SKM-1 (cell line): Measurements from ENCODE around the gene REV1.
"Not testable (repeated sequence)": the region's sequence is repeated elsewhere in the genome, so short reads cannot be mapped to it uniquely, and the experiment has no call there.

Source experiments
- DNase-seq: peaks from one replicate; lab custom pipeline; 2025; ENCODE audit not compliant: unreplicated experiment; lab: John Stamatoyannopoulos, UW

REV1 gene

DNA sequence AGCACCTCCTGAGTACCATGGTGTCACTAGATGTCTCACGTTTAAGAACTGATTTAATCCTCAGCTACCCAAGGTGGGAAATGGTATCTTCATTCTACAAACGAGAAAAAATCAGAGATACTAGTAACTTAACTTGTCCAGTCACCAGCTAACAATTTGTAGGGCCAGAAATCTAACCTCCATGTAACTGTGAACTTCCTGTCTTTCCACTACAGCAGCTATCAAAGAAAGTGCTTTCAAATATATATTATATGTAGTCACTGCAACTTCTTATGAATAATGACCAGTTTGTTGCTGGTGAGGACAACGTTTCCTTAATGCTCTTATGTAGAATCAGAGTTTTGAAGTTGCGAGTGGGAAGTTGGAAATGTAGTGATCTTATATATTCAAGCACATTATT is 1.9 kb downstream of the REV1 start:
- no peak for DNase-seq

DNA sequence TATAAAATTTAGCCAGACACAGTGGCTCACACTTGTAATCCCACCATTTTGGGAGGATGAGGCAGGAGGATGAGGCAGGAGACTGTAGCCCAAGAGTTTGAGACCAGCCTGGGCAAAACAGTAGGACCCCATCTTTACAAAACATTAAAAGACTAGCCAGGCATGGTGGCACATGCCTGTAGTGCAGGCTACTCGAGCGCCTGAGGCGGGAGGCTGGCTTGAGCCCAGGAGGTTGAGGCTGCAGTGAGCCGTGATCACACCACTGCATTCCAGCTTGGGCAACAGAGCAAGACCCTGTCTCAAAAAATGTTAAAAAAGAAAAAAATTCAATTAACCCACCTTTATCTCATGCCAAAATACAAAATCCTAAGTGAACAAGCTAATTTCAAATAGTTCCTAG is 4.0 kb downstream of the REV1 start:
- DNase-seq: no peak

DNA sequence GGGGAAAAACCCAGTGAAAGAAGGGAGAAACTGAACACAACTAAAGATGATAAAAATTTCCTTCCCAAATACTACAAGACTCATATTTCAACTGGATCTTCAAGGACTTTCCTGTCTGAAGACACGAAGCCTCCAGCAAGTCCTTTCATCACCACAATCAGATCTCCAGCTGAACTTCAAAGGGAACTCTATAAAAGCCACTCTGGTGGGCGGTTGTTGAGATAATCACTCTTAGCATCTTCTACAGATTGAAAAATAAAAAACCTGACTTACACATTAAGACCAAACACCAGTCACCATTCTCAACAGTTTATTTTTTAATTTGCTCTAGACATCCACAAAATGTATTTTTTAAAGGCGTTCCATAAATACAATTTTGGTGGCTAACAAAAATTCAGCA is 4.4 kb downstream of the REV1 start:
- no peak for DNase-seq

DNA sequence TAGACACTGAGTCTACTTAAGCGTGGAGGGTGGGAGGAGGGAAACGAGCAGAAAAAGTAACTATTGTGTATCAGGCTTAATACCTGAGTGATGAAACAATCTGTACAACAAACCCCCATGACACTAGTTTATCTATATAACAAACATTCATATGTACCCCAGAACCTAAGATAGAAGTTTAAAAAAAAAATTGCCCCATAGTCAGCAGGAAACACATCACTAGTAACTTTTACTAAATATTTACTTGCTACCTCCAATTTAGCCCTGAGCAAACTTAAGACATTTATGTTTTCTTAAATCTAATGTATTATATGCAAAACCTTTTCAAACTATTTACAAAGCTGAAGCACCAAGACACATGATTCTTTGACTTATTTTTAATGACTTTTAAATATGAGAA is 5.6 kb downstream of the REV1 start:
- no peak for DNase-seq

DNA sequence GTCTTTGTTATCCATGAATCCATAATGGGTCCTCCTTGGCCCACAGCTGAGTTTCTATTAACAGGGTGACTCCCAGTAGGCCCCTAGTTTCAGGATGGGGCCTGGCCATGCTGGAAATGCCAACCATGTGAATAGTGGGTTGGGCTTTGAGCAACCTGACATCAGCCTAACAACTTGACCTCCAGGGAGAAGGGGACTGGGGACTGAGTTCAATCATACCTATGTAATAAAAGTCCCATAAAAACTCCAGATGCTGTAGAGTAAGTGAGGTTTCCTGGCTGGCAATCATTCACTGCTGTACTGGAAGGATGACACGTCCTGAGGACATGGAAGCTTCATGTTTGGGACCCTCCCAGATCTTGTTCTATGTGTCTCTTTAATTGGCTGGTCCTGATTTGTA is 7.9 kb downstream of the REV1 start:
- DNase-seq: no peak

DNA sequence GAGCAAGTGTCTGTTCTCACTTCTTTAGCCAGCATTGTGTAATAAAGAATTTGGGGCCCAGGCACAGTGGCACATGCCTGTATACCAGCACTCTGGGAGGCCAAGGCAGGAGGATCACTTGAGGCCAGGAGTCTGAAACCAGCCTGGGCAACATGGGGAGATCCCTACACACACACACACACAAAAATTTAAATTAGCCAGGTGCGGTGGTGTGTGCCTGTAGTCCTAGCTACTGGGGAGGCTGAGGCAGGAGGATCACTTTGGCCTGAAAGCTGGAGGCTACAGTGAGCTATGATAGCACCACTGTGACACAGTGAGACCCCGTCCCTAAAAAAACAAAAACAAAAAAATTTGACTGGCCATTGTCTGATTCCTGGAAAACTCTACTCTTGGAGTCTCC is 8.3 kb downstream of the REV1 start:
- DNase-seq: no peak

DNA sequence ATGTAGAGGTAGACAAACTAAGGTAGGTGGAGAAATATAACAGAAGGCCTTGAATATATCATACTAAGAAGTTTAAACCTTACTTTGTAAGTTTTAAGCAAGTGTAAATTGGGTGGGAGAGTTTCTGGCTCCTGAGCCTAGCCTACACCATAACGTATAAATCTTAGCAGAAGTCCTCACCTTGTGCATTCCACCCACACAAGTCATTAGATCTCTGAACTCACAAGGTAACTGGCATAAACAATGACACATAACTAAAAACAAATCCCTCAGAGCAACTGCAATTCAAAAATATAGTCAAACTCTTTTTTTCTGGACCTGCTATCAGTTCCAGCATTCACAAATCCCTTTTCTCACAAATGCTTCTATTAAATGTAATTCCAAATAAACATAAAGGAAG is 9.4 kb downstream of the REV1 start:
- no peak for DNase-seq

DNA sequence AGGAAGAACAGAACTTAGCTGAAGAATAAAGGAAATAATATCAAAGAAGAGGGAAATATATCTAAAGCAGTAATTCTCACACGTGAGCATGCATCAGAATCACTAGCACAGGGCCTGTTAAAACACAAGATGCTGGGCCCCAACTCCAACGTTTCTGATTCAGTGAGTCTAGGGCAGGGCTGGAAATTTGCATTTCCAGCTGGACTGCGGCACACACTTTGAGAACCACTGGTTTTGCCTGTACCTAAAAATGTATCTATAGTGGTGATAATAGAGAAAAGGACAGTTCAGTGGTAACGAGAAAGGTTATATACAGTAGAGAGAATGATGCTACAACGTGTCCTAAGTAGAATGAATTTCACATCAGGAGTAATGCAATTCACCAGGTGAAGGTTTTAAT is 11.2 kb downstream of the REV1 start:
- no peak for DNase-seq

DNA sequence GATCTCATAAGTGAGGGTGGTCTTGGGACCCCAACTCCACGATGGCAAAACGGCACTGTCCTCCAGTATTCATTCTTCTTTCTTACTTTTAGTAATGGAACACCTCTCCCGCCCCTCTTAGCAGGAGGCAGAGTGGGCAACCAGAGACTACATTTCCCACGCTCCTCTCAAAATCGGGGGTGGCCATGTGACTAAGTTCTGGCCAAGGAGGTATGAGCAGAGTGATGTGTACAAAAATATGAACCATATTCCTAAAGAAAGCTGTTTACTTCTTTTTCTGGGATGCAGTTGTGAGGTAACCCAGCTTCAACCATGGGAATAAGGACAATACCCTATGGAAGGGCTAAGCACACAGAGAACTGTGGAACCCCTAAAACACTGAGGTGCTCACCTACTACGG is 12.8 kb downstream of the REV1 start:
- no peak for DNase-seq

DNA sequence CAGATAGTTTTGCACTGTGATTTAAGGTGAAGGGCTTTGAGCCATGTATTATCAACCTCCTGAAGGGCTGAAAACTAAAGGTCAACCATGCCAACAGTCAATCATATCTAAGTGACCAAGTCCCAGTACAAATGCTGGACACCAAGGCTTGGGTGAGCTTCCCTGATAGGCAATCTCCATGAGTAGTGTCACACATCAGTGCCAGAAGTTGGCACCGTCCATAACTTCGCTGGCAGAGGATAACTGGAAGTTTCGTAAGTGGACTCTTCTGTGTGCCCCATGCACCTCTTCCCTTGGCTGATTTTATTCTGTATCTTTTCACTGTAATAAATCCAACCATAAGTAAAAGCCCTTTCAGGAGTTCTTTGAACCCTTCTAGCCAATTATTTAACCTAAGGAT is 13.2 kb downstream of the REV1 start:
- no peak for DNase-seq

DNA sequence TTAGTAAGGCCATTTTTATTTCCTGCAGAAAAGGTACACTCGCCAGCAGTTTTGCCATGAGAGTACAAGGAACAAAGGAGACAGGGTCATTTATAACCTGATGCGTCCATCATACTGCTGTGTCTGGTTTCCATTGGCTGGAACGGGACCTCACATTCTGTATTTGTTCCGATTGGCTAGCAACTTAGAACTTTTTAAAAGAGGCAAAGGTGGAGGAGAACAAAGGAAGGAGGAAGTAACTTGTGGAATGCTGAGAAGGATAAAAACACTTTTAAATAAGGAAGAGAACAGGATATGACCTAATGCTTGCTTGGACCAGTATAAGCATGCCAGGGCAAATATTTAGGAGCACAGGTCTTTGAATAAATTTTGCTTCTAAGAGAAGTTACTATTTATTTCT is 14.7 kb downstream of the REV1 start:
- not testable (repeated sequence) for DNase-seq

DNA sequence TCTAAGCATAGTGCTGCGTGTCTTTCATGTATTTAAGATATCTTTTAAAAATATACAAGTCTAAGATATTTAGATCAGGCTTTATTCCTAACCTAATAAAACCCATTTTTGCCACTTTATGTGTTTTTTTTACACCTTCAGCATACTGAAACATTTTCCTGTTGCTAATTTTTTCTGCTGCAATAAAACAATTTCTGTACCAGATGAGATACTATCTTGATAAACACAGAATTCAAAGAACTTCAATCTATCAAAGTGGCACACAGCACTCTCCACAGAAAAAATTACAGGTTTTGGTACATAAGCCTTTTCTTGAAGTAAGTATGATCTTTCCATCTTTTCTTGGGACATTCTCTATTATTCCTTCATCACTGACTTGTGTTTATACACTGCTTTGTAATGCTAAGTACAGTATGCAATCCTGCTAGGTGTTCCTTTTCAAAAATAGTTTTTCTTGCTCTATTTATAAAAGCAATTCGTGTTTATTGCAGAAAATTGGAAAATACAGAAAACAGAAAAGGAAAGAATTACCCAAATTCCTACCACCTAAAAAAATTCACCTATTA is 16.2 kb downstream of the REV1 start:
- no peak for DNase-seq

DNA sequence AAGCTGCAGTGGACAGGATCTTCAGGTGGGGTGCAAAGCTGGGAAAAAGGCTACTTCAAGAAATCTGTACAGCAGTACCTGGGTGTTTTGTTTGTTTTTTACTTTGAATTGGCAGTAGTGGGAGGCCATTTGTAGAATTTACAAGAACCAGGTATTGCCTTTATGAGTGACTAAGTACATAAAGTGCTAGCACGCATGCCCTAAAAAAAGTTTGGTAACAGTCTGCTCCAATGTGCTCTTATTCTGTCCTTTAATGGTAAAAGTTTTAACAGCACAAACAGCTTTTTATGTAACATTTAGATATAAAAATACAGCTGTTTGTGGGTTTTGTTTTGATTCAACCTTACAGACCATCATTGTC is 17.2 kb downstream of the REV1 start:
- DNase-seq: no peak

DNA sequence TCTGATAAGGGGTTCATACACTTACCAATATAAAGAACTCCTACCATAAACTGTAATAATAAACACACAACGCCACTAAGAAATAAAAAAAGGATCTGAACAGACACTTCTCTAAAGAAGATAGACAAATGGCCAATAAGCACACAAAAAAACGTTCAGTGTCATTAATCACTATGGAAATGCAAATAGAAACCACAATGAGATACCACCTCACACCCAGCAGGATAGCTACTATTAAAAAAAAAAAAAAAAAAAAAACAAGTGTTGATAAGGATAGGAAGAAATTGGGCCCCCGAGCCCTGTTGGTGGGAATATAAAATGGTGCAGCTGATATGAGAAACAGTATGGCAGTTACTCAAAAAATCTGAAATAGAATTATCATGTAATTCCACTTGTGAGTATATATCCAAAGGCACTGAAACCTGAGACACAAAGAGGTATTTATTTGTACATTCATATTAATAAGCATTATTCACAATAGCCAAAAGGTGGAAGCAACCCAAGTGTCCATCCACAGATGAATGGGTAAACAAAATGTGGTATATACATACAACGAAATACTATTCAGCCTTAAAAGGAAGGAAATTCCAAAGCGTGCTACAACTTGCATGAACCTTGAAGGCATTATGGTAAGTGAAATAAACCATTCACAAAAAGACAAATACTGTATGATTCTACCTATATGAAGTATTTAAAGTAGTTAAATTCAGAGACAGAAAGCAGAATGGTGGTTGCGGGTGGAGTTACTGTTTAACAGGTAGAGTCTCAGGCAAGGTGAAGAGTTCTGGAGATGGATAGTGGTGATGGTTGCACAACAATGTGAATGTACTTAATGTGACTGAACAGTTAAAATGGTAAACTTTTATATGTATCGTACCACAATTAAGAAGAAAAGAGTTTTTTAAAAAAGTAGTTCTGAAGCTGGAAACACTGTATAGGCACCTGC is 17.9 kb downstream of the REV1 start:
- no peak for DNase-seq

DNA sequence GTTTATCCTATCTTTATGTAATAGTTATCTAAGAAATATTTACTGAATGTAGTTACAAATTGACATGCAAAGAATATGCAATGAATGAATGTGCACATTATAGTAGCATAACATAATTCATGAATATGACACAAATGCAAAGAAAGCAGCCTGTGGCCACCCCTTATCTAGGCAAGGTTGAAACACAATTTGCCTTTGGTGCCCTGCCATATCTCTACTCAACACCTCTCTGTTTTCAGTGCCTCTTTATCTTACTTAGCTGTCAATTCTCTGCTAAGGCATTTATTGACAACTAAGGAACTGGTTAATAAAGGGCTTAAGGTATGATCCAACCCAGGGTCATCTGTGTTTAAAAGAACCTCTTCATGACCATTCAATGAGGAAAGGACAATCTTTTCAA is 18.9 kb downstream of the REV1 start:
- DNase-seq: no peak

DNA sequence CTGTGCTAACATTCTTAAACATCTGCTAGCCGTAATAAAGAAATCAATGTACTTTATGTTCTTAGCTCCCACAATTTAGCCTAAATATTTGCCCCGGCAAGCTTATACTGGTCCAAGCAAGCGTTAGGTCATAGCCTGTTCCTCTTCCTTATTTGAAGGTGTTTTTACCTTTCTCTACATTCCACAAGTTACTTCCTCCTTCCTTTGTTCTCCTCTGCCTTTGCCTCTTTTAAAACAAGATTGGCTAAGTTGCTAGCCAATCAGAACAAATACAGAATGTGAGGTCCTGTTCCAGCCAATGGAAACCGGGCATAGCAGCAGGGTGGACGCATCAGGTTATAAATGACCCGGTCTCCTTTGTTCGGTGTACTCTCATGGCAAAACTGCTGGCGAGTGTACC is 19.4 kb downstream of the REV1 start:
- DNase-seq: not testable (repeated sequence)

DNA sequence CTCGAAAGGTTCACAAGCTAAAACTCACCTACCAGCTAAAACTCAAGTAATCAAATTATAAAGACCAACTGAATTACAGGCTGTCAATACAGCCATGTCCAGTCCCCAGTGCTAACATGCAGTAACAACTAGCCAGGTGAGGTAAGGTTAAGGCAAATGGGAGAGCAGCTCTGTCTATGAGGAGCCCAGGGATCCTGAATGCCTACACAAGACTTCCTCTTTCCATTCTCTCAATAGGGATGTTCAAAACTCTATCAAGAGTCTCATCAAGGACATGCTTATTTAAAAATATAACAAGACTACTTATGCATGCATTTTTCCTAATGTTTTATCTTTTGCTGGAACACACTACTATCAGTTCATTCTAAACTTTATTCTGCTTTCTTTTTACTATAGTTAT is 20.4 kb downstream of the REV1 start:
- DNase-seq: no peak

DNA sequence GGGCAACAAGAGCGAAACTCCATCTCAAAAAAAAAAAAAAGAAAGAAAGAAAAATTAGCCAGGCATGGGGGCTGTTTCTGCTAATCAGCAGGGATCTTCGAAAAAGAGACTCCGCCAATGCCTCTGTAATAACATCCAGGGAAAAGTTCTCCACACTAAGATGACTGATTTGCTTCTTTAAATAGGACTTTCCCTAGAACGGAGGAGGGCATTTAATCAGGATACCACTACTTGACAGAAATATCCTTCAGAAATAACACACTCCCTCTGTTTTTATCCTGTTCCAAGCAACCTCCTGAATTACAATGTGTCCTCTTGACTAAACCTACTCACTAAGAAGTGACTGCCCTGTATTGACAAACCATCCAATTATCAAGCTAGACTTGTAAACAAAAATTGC is 21.7 kb downstream of the REV1 start:
- DNase-seq: no peak

DNA sequence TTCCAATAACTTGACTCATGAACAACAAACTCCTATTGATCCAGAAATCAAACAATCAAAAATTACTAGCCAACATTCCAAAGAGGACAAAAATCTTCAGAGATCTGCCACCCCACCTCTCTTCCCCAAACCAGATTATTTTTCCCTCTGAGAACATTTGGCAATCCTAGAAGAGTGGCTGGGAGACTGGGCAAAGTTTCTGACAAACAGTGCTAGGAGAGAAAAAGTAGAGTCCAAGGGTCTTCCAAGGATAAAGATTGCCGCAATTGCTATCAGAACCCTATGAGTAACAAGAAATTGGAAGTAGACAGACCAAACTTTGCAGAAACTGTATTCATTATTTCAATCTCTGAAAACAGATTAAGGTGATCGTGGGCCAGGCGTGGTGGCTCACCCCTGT is 22.4 kb downstream of the REV1 start:
- no peak for DNase-seq

DNA sequence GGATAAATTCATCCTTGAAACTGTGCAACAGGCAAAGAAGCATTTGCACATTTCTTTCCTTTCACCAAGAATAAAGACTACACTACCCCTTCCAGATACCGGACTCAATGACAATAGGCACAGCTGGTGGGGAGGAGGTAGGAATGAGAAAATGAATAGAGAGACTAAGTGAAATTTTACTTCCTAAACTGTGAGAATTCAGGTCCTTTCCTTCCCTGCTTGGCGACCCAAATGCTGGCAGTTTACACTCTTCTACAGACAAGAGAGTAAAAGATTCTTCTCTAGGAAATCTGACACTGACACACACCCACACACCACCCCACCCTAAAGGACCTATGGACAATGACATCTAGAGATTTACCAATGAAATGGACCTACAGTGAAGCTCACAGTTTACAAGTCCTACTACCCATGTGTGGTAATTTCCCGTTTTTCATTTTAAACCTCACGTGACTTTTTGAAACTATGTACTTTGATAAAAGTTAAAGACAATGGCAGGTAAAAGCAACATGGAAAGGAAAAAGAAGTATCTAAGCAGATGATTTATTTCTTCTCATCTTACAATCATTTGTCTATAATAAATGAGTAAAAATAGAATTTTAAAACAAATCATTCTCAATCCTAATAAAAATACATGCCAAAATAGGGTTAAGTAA is 27.9 kb downstream of the REV1 start:
- no peak for DNase-seq

DNA sequence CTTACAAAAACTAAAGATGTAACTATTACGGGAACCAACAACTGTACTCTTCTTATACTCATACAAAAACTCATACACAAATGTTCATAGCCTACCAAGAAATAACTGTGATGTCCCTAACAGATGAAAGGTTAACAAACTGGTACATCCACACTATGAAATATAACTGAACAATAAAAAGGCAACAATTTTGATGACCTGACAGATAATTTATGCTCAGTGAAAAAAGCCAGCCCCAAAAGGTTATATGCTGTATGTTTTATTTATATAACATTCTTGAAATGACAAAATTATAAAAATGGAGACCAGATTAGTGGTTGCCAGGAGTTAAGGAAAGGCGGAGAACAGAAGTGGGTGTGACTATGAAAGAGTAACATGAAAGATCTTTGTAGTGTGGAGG is 31.3 kb downstream of the REV1 start:
- DNase-seq: no peak

DNA sequence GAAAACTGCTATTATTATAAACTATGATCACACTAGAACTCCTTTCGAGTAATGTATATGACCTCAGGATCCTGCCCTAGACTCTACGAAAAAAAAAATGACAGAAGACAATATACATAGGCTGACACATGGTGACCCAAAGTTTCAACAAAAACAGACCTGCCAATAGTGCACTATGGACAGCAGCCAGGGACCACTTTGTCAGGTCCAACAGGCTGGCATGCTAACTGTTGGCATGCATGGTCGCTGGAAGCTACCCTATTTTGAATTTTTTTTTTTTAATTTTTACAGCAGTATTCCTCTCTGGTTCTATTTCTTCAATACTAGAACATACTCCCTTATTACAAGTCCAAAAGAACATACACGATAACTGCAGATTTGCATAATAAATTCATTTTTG is 38.1 kb downstream of the REV1 start:
- no peak for DNase-seq
